ENCODE data around the gene MYO7B.

MYO7B gene

DNA sequence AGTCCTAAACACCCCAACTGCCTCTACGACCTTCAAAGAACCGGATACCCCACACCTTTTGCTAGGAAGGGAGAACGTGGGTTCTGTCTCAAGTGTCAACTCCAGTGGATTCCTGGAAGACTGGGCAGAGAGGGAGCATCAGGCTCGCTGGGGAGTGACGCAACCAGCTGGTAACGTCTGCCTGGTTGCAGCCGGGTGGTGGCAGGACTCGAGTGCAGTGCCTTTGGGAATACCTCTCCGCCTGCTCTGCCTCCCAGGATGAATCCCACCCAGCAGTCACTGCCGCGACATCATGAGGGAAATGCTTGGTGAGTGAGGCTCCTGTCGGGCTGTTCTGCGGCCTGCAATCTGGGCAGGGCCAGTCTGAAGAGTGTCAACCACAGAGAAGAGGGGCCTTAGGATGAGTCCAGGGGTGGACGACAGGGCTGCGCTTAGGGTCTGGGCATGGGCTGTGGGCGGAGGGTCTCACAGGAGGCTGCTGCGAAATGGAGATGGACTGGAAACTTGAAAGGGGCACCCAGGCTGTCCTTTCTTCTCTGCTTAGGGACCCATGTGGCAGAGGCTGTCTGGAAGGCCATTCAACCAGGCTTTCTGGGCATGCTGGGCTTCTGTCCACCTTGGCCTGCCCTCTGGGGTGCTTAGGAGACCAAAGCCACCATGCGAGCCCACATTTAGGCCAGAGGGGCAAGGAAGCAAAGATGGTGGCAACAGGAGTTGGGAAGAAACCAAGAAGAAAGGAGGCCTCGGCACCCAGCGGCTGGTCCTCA lies 123.3 kb downstream of the MYO7B start:
- no peak for ATAC-seq (ENCODE audit: low read depth)
- TF ChIP-seq, protein P1, sequence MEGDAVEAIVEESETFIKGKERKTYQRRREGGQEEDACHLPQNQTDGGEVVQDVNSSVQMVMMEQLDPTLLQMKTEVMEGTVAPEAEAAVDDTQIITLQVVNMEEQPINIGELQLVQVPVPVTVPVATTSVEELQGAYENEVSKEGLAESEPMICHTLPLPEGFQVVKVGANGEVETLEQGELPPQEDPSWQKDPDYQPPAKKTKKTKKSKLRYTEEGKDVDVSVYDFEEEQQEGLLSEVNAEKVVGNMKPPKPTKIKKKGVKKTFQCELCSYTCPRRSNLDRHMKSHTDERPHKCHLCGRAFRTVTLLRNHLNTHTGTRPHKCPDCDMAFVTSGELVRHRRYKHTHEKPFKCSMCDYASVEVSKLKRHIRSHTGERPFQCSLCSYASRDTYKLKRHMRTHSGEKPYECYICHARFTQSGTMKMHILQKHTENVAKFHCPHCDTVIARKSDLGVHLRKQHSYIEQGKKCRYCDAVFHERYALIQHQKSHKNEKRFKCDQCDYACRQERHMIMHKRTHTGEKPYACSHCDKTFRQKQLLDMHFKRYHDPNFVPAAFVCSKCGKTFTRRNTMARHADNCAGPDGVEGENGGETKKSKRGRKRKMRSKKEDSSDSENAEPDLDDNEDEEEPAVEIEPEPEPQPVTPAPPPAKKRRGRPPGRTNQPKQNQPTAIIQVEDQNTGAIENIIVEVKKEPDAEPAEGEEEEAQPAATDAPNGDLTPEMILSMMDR (IDR thresholded peaks at IDR 0.05; ENCODE audit: poor library complexity, severe bottlenecking), result no peak
- H3K27ac ChIP-seq (ENCODE audit: poor library complexity, severe bottlenecking), result no peak overlapping the region

DNA sequence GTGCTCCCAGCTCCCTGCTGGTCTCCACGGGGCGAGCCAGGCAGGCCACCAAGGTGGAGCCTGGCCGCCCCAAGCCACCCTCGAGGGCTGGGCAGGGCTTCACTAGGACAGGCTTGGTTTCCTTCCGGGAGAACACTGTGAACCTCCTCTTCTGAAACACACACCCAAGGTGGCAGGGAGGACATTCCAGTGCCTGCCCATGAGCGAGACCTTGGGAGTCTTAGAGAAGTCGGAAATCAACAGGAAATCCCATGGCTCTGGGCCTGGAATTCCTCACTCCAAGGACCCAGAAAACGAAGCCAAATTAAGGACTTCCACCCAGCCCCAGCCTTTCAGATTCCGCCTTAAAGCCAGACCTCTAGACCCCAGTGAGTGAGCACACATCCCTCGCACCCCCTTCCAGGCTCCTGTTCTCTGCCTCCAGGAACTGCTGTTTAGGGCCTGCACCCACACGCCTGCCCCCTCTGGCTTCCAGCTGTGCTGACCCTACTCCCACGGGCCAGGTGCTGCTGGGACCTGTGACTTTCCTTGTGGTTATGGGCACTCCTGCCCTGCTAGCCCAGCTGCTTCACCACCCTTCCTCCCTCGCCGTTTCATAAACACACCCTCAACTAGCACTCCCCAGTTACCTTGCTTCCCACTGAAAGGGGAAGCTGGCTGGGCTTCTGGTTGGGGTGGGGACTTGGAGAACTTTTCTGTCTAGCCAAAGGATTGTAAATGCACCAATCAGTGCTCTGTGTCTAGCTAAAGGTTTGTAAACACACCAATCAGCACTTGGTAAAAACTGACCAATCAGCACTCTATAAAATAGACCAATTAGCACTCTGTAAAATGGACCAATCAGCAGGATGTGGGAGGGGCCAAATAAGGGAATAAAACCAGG lies 124.2 kb downstream of the MYO7B start:
- TF ChIP-seq, protein P1 (IDR thresholded peaks at IDR 0.05; ENCODE audit: poor library complexity, severe bottlenecking), result no peak
- H3K4me1 ChIP-seq (ENCODE audit: insufficient read depth, poor library complexity, severe bottlenecking), result no peaks in the 10 kb centered on the region
- H3K27ac ChIP-seq (ENCODE audit: poor library complexity, severe bottlenecking), result no peak overlapping the region
- DNase-seq (ENCODE audit: low spot score) (no peak), ATAC-seq (ENCODE audit: low read depth) (no peak)
- H3K4me3 ChIP-seq (ENCODE audit: severe bottlenecking), result no peak overlapping the region
- H3K36me3 ChIP-seq (ENCODE audit: low read depth), result no peaks in the 10 kb centered on the region
- H3K9me3 ChIP-seq (ENCODE audit: severe bottlenecking), result no peaks in the 10 kb centered on the region
- H3K27me3 ChIP-seq (ENCODE audit: insufficient read depth, poor library complexity, severe bottlenecking), result peaks cover 3% of the 10 kb centered on the region

More for the DNA sequence above, 123.3 kb downstream of the MYO7B start:
- no peaks in the 10 kb centered on the region for H3K4me1 ChIP-seq (ENCODE audit: insufficient read depth, poor library complexity, severe bottlenecking)
- no peak for DNase-seq (ENCODE audit: low spot score)
- H3K4me3 ChIP-seq (ENCODE audit: severe bottlenecking), result no peak overlapping the region
- no peaks in the 10 kb centered on the region for H3K36me3 ChIP-seq (ENCODE audit: low read depth)
- H3K9me3 ChIP-seq (ENCODE audit: severe bottlenecking), result no peaks in the 10 kb centered on the region
- H3K27me3 ChIP-seq (ENCODE audit: insufficient read depth, poor library complexity, severe bottlenecking), result no peaks in the 10 kb centered on the region

GRCh38 chr2:127660291-127660578 lies 124.8 kb downstream of the MYO7B start:
- Histone ChIP-seq H3K4me3 (ENCODE audit: severe bottlenecking) (no peak overlapping the region), H3K4me1 (ENCODE audit: insufficient read depth, poor library complexity, severe bottlenecking) (no peaks in the 10 kb centered on the region), H3K9me3 (ENCODE audit: severe bottlenecking) (no peaks in the 10 kb centered on the region), H3K36me3 (ENCODE audit: low read depth) (no peaks in the 10 kb centered on the region), H3K27ac (ENCODE audit: poor library complexity, severe bottlenecking) (no peak overlapping the region), H3K27me3 (ENCODE audit: insufficient read depth, poor library complexity, severe bottlenecking) (peaks cover 5% of the 10 kb centered on the region)
- ATAC-seq (ENCODE audit: low read depth) (no peak), DNase-seq (ENCODE audit: low spot score) (peak; percentile 15)
- TF ChIP-seq, protein P1 (IDR thresholded peaks at IDR 0.05; ENCODE audit: poor library complexity, severe bottlenecking), result no peak

DNA sequence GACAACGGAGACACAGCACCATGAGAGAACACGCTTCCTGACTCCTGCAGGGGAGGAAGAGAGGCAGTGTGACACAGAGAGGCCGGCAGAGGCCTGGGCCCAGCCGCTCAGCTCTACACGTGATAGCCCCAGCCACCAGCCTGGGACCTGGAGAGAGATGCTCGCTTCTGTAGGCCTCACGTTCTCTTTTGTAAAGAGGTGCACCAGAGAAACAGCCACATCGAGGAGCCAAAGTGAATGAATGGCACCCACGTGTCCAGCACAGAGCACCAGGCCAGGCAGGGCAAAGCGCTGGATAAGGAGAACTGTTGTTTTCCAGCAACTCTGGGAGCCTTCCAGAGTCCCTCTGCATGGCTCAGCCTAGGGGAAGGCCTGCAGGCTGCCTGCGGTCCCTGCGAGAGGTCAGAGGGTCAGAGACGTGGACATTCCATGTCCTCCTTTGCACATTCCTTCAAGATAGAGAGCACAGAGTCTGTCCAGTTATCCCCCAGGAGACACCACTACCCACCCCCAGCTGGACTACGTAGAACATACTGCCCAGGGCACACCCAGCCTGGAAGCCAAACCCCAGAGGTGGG lies 125.7 kb downstream of the MYO7B start:
- Histone ChIP-seq H3K27ac (ENCODE audit: poor library complexity, severe bottlenecking) (no peak overlapping the region), H3K4me3 (ENCODE audit: severe bottlenecking) (no peak overlapping the region), H3K27me3 (ENCODE audit: insufficient read depth, poor library complexity, severe bottlenecking) (peaks cover 5% of the 10 kb centered on the region), H3K4me1 (ENCODE audit: insufficient read depth, poor library complexity, severe bottlenecking) (no peaks in the 10 kb centered on the region), H3K9me3 (ENCODE audit: severe bottlenecking) (no peaks in the 10 kb centered on the region), H3K36me3 (ENCODE audit: low read depth) (no peaks in the 10 kb centered on the region)
- DNase-seq (ENCODE audit: low spot score) (peak; percentile 34), ATAC-seq (ENCODE audit: low read depth) (no peak)
- TF ChIP-seq, protein P1 (IDR thresholded peaks at IDR 0.05; ENCODE audit: poor library complexity, severe bottlenecking), result no peak
